Bronchial epithelial cell (primary cell): ENCODE measurements around the gene ACSF2. TPM values are rescaled to one million over a fixed set of nuclear protein-coding genes. Genes with fewer than 3 reads are reported as not detected.

Experiments used
- DNase-seq: peaks from one replicate; pipeline ENCODE4 v3.0.0-alpha.2; 2010; ENCODE audit warnings: low read depth
- FAIRE-seq: peaks from 2 replicates; lab custom pipeline; 2011; peaks lifted over from hg19 to GRCh38; lab: Jason Lieb, UNC
- H3K27me3 ChIP-seq: 2 replicates; pipeline ENCODE4 v1.5.1; 2011; ENCODE audit warnings: low read length; ENCODE audit not compliant: control insufficient read depth, insufficient read depth
- H3K36me3 ChIP-seq: 2 replicates; pipeline ENCODE4 v1.5.1; 2011; ENCODE audit warnings: low read length; ENCODE audit not compliant: control insufficient read depth, insufficient read depth
- H3K4me3 ChIP-seq: 2 replicates; pipeline ENCODE4 v1.5.1; 2011; ENCODE audit warnings: mild to moderate bottlenecking, low read depth, low read length, control low read depth
- CTCF ChIP-seq: IDR thresholded peaks from 2 replicates; pipeline ENCODE4 v1.5.1; 2011; ENCODE audit warnings: mild to moderate bottlenecking, moderate library complexity, low read length, control low read depth, inconsistent platforms; ENCODE audit not compliant: insufficient read depth, severe bottlenecking
- total RNA-seq: library from RNA; depleted of rRNA; stranded (reverse); fragments of >200 nt; gene quantifications from 2 replicates; pipeline ENCODE4 v1.2.1, GENCODE V29; 2014

ACSF2 gene
- total RNA-seq, 1 donor from 2014 or later: 14.7 TPM

- H3K4me3 ChIP-seq: no peak overlapping the region
- H3K27me3 ChIP-seq: peaks cover 8% of the 10 kb centered on the region
- peaks cover 8% of the 10 kb centered on the region for H3K36me3 ChIP-seq
- TF ChIP-seq CTCF: no peak
- FAIRE-seq: no peak
- DNase-seq: no peak
These were observed 41.3 kb downstream of the ACSF2 start for GRCh38 chr17:50467114-50467854.

- Histone ChIP-seq H3K4me3 (no peak overlapping the region), H3K27me3 (peaks cover 8% of the 10 kb centered on the region), H3K36me3 (peaks cover 3% of the 10 kb centered on the region)
- DNase-seq: no peak
- no peak for FAIRE-seq
- TF ChIP-seq CTCF: no peak
These were observed 41.9 kb downstream of the ACSF2 start for GRCh38 chr17:50467855-50468303.

GRCh38 chr17:50468304-50469207 is 42.5 kb downstream of the ACSF2 start, which contains the start of gene CHAD:
Gene CHAD (minus strand): TSS chr17:50468880. CDS start chr17:50468813, 67 bp downstream.
- TF ChIP-seq CTCF: no peak
- peaks cover 2% of the 10 kb centered on the region for H3K36me3 ChIP-seq
- DNase-seq (no peak), FAIRE-seq (no peak)
- H3K4me3 ChIP-seq: no peak within 1 kb of the TSS
- H3K27me3 ChIP-seq: peaks cover 8% of the 10 kb centered on the region

- Histone ChIP-seq H3K4me3 (no peak overlapping the region), H3K27me3 (peaks cover 8% of the 10 kb centered on the region), H3K36me3 (peaks cover 1% of the 10 kb centered on the region)
- FAIRE-seq (no peak), DNase-seq (no peak)
- no peak for TF ChIP-seq CTCF
These were observed 43.2 kb downstream of the ACSF2 start for GRCh38 chr17:50469208-50469605.

- H3K27me3 ChIP-seq: peaks cover 8% of the 10 kb centered on the region
- no peak overlapping the region for H3K4me3 ChIP-seq
- no peak for FAIRE-seq
- peaks cover 1% of the 10 kb centered on the region for H3K36me3 ChIP-seq
- DNase-seq: no peak
- no peak for TF ChIP-seq CTCF
These were observed 43.8 kb downstream of the ACSF2 start for GRCh38 chr17:50469671-50470305.
